ENCODE results near the gene ADH4.

The ADH4 gene

DNA sequence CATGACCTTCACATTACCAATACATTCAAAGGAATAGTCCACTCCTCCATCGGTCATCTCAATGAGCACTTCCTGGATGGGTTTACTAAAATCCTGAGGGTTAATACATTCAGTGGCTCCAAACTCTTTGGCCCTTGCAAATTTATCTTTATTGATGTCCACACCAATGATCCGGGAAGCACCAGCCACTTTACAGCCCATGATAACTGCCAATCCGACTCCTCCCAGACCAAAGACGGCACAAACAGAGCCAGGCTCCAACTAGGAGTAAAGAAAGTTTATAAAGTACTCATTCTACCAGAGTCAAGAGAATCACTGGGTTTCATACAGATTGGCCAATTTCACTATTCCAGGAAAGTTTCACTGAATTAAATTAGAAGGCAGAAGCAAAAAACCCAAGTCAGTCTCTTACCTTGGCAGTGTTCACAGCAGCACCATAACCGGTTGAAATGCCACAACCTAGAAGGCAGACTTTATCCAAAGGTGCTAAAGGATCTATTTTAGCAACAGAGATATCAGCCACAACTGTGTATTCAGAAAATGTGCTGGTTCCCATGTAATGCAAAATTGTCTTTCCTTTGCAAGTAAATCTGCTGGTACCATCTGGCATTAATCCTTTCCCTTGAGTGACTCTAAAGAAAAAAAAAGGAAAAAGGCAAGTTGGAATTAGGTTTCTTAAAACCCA is 67.7 kb downstream of the ADH4 start:
- no peak for FAIRE-seq
- DNase-seq (ENCODE audit: insufficient read length): no peak
- TF ChIP-seq TAF1 (IDR thresholded peaks at IDR 0.05; ENCODE audit: borderline replicate concordance, low read depth, low read length) (no peak), POLR2AphosphoS5 (IDR thresholded peaks at IDR 0.05; ENCODE audit: low read depth, low read length) (no peak), POLR2A (IDR thresholded peaks at IDR 0.05; ENCODE audit: low read depth, low read length) (no peak)

DNA sequence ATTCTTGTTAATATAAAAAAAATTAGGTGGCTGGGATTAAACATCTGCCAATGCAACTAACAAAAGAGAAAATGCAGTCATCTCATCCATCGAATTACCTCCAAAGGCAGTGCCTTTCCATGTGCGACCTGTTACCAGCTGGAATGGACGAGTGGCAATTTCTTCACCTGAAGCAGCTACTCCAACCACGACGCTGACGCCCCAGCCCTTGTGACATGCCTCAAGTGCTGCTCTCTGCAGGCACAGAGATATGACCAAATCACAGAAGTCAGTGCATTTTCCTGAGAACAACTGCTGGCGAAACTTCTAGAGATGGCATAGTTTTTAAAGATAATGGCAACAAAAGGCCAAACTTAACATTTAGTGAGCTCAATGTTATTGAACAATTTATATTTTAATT is 69.3 kb downstream of the ADH4 start:
- no peak for TF ChIP-seq POLR2AphosphoS5 (IDR thresholded peaks at IDR 0.05; ENCODE audit: low read depth, low read length)
- no peak for DNase-seq (ENCODE audit: insufficient read length)
- FAIRE-seq: no peak
